A549 (cell line): ENCODE results near the gene DCLK1.

Experiments
- EP300 ChIP-seq, 2 experiments: fragments of >200 bp; sonication (Bioruptor Twin); formaldehyde crosslinking; IDR thresholded peaks; 2 replicates in 1 of 2; 3 replicates in 1 of 2; pipeline ENCODE4 v1.6.1; 2016 to 2017
- FOSL2 ChIP-seq, 2 experiments: fragments of 450-650 bp in 1 of 2; fragments of >200 bp in 1 of 2; sonication (Bioruptor Twin) in 1 of 2; formaldehyde crosslinking; IDR thresholded peaks; 2 replicates each; pipeline versions ENCODE4 v1.5.0 to v1.6.1; 2016 to 2020; ENCODE audit warnings: mild to moderate bottlenecking in 1 of 2, moderate library complexity in 1 of 2
- JUN ChIP-seq, 2 experiments: fragments of >200 bp; sonication (Bioruptor Twin); formaldehyde crosslinking; IDR thresholded peaks; 2 replicates in 1 of 2; 3 replicates in 1 of 2; pipeline ENCODE4 v1.6.1; 2016 to 2017
- POLR2A ChIP-seq: IDR thresholded peaks from 2 replicates; pipeline ENCODE4 v1.6.1; 2012; ENCODE audit warnings: mild to moderate bottlenecking, low read length
- RFX5 ChIP-seq: fragments of 450-650 bp; IDR thresholded peaks from 2 replicates; pipeline ENCODE4 v1.7.1; 2014; ENCODE audit warnings: antibody characterized with exemption, mild to moderate bottlenecking, moderate library complexity
- TF ChIP-seq, protein P1 (sequence below): fragments of >200 bp; sonication (Bioruptor Twin); formaldehyde crosslinking; IDR thresholded peaks from 3 replicates; pipeline ENCODE4 v1.5.1; 2016

DNA sequence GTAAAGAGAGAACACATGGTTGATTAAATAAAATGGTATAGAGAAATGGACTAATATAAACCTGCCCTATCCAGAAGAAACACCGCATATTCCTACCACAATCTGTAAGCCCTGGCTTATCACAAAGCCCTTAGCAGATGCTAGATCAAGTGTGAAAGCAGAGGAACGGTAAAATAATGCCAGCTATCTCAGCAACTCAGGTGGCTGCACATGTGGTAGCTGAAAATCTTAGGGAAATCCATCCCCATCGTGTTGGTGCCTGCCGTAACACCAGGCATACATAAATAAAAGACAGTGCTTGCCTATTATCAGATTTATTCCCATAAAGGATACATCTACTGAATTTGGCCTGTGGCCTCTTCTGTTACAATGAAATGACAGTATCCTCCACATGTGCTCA is 350.6 kb downstream of the DCLK1 start:
- TF ChIP-seq, protein P1, sequence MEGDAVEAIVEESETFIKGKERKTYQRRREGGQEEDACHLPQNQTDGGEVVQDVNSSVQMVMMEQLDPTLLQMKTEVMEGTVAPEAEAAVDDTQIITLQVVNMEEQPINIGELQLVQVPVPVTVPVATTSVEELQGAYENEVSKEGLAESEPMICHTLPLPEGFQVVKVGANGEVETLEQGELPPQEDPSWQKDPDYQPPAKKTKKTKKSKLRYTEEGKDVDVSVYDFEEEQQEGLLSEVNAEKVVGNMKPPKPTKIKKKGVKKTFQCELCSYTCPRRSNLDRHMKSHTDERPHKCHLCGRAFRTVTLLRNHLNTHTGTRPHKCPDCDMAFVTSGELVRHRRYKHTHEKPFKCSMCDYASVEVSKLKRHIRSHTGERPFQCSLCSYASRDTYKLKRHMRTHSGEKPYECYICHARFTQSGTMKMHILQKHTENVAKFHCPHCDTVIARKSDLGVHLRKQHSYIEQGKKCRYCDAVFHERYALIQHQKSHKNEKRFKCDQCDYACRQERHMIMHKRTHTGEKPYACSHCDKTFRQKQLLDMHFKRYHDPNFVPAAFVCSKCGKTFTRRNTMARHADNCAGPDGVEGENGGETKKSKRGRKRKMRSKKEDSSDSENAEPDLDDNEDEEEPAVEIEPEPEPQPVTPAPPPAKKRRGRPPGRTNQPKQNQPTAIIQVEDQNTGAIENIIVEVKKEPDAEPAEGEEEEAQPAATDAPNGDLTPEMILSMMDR: no peak
- no peak for TF ChIP-seq RFX5
- TF ChIP-seq JUN (IDR thresholded peaks at IDR 0.05): no peak
- no peak for TF ChIP-seq EP300 (IDR thresholded peaks at IDR 0.05)
- no peak for TF ChIP-seq FOSL2 (IDR thresholded peaks at IDR 0.05)
- TF ChIP-seq FOSL2 (CRISPR knock-in tag; IDR thresholded peaks at IDR 0.05): no peak
- no peak for TF ChIP-seq POLR2A
